Endothelial cell of umbilical vein (primary cell): ENCODE measurements around the gene WDR43. TPM values are rescaled to one million over a fixed set of nuclear protein-coding genes. Genes with fewer than 3 reads are reported as not detected.

Experiments
- BruUV-seq: library from RNA; stranded (reverse); fragments of 400-500 nt; replicated peaks from 2 replicates; lab custom pipeline; 2021; lab: Mats Ljungman, UMichigan
- CTCF ChIA-PET: fragments of 300-600, 350-600 bp; sonication (Branson Sonifier 250); formaldehyde crosslinking; loops from one replicate; lab custom pipeline; 2021; ENCODE audit warnings: antibody characterized with exemption, inconsistent platforms; lab: Charles Lee
- POLR2A ChIA-PET: fragments of 300-600, 350-600 bp; sonication (Branson Sonifier 250); formaldehyde crosslinking; loops from one replicate; lab custom pipeline; 2021; ENCODE audit warnings: antibody characterized with exemption, inconsistent platforms; lab: Charles Lee
- DNase-seq: peaks from one replicate; pipeline ENCODE4 v3.0.0-alpha.2; 2011; ENCODE audit warnings: low read depth, low spot score
- FAIRE-seq: peaks from 2 replicates; lab custom pipeline; 2011; peaks lifted over from hg19 to GRCh38; lab: Jason Lieb, UNC
- H2AFZ ChIP-seq: 2 replicates; pipeline ENCODE4 v1.6.0; 2012; ENCODE audit warnings: low read depth, low read length, control low read depth, inconsistent platforms
- H3K27ac ChIP-seq: 2 replicates; pipeline ENCODE4 v1.5.1; 2011; ENCODE audit warnings: low read depth, mild to moderate bottlenecking, control low read depth, low read length, moderate library complexity; ENCODE audit not compliant: insufficient read depth
- H3K27me3 ChIP-seq, 2 experiments: 2 replicates each; pipeline versions ENCODE4 v1.6.0 to v1.6.1; 2011; ENCODE audit warnings: low read length in 2 of 2, mixed read lengths in 1 of 2; ENCODE audit not compliant: control insufficient read depth in 2 of 2, insufficient read depth in 2 of 2
- H3K36me3 ChIP-seq, 2 experiments: 2 replicates in 1 of 2; 3 replicates in 1 of 2; pipeline ENCODE4 v1.5.1; 2011; ENCODE audit warnings: low read length in 2 of 2, mild to moderate bottlenecking in 1 of 2, moderate library complexity in 1 of 2; ENCODE audit not compliant: control insufficient read depth in 2 of 2, insufficient read depth in 2 of 2; ENCODE audit errors: extremely low read depth in 1 of 2
- H3K4me1 ChIP-seq: 3 replicates; pipeline ENCODE4 v1.5.1; 2011; ENCODE audit warnings: mild to moderate bottlenecking, low read length; ENCODE audit not compliant: control insufficient read depth, insufficient read depth; ENCODE audit errors: extremely low read depth
- H3K4me2 ChIP-seq: 2 replicates; pipeline ENCODE4 v1.6.1; 2011; ENCODE audit warnings: low read length, control low read depth, mixed read lengths; ENCODE audit not compliant: insufficient read depth
- H3K4me3 ChIP-seq, 3 experiments: fragments of 200-600 bp in 1 of 3; sonication (generic), shearing (Covaris generic) in 1 of 3; replicated peaks in 1 of 3; 2 replicates each; pipeline ENCODE4 v1.5.1; 2011 to 2016; ENCODE audit warnings: control low read depth in 3 of 3, low read length in 3 of 3, mild to moderate bottlenecking in 2 of 3, inconsistent platforms in 1 of 3, low read depth in 1 of 3, moderate library complexity in 1 of 3; ENCODE audit not compliant: insufficient read depth in 1 of 3
- H3K79me2 ChIP-seq: 2 replicates; pipeline ENCODE4 v1.6.0; 2012; ENCODE audit warnings: low read length, inconsistent platforms; ENCODE audit not compliant: control insufficient read depth, insufficient read depth
- H3K9ac ChIP-seq: replicated peaks from 2 replicates; pipeline ENCODE3; 2011; ENCODE audit warnings: low read length, control low read depth; ENCODE audit not compliant: insufficient read depth; ENCODE audit errors: extremely low read depth
- H3K9me1 ChIP-seq: replicated peaks from 3 replicates; pipeline ENCODE4 v1.6.0; 2011; ENCODE audit warnings: mild to moderate bottlenecking, low read length; ENCODE audit not compliant: control insufficient read depth, insufficient read depth; ENCODE audit errors: extremely low read depth
- H3K9me3 ChIP-seq: replicated peaks from 2 replicates; pipeline ENCODE4 v1.5.1; 2012; ENCODE audit warnings: low read length, inconsistent platforms; ENCODE audit not compliant: control insufficient read depth, insufficient read depth
- H4K20me1 ChIP-seq: replicated peaks from 2 replicates; pipeline ENCODE3; 2011; ENCODE audit warnings: mild to moderate bottlenecking, low read length; ENCODE audit not compliant: control insufficient read depth, insufficient read depth; ENCODE audit errors: extremely low read depth
- EZH2 ChIP-seq: IDR thresholded peaks from 2 replicates; pipeline ENCODE4 v1.6.1; 2012; ENCODE audit warnings: borderline replicate concordance, low read depth, mild to moderate bottlenecking, moderate library complexity, low read length, inconsistent platforms; ENCODE audit not compliant: severe bottlenecking
- FOS ChIP-seq: IDR thresholded peaks from 2 replicates; pipeline ENCODE4 v1.6.1; 2011; ENCODE audit warnings: mild to moderate bottlenecking, low read length, moderate library complexity, borderline replicate concordance; ENCODE audit not compliant: insufficient read depth
- GATA2 ChIP-seq: IDR thresholded peaks from 2 replicates; pipeline ENCODE4 v1.7.0; 2011; ENCODE audit warnings: low read depth, mild to moderate bottlenecking, moderate library complexity, mixed read lengths, low read length; ENCODE audit not compliant: insufficient read length, insufficient read depth
- JUN ChIP-seq: IDR thresholded peaks from 2 replicates; pipeline ENCODE4 v1.6.1; 2011; ENCODE audit warnings: borderline replicate concordance, low read depth; ENCODE audit not compliant: insufficient read length, insufficient read depth
- MYC ChIP-seq: IDR thresholded peaks from one replicate; pipeline ENCODE4 v1.6.1; 2011; ENCODE audit warnings: mild to moderate bottlenecking, low read depth, low read length
- POLR2A ChIP-seq: IDR thresholded peaks from 2 replicates; pipeline ENCODE4 v1.6.1; 2012; ENCODE audit warnings: low read depth, mild to moderate bottlenecking, control low read depth, low read length
- POLR2AphosphoS5 ChIP-seq: IDR thresholded peaks from 2 replicates; pipeline ENCODE4 v1.6.1; 2012; ENCODE audit warnings: low read depth, mild to moderate bottlenecking, control low read depth, low read length, moderate library complexity; ENCODE audit not compliant: insufficient read depth
- dilution Hi-C: fragments of 300-500 bp; cut with MboI; formaldehyde crosslinking; loops from one replicate; pipeline ENCODE4 v1.15.0; 2019; ENCODE audit warnings: low sequenced_read_pairs; ENCODE audit not compliant: extremely low pct_ligation_motif_present
- intact Hi-C: fragments of 100-400 bp; cut with micrococcal nuclease; formaldehyde crosslinking; loops from one replicate; pipeline ENCODE4 v1.10.0; 2022
- polyA plus RNA-seq, 4 experiments: library from polyadenylated mRNA; depleted of rRNA in 3 of 4; stranded (reverse) in 3 of 4; unstranded in 1 of 4; fragments of >200 nt; gene quantifications; 2 replicates each; pipeline versions ENCODE4 v1.2.1 to v1.2.3, GENCODE V29; 2011 to 2012; ENCODE audit warnings: missing spikeins in 1 of 4
- total RNA-seq: library from RNA; stranded (reverse); gene quantifications from 2 replicates; pipeline ENCODE4 v1.2.3, GENCODE V29; 2021
- TF ChIP-seq, protein P1 (sequence below), 2 donors: IDR thresholded peaks; 1 replicate in 1 of 2; 2 replicates in 1 of 2; pipeline ENCODE4 v1.5.1; 2011; ENCODE audit warnings: low read length in 2 of 2, mild to moderate bottlenecking in 2 of 2, moderate library complexity in 2 of 2, control low read depth in 1 of 2, inconsistent platforms in 1 of 2, low read depth in 1 of 2; ENCODE audit not compliant: insufficient read depth in 1 of 2; ENCODE audit errors: extremely low read depth in 1 of 2
- TF ChIP-seq, protein P2 (sequence below): IDR thresholded peaks from 2 replicates; pipeline ENCODE4 v1.6.1; 2011; ENCODE audit not compliant: insufficient read depth, insufficient read length

The WDR43 gene
- total and polyA plus RNA-seq, 2 donors (not counting 3 experiments of a cell fraction or from before 2014, with no cell fraction given), result 23.7 to 60.6 TPM

DNA sequence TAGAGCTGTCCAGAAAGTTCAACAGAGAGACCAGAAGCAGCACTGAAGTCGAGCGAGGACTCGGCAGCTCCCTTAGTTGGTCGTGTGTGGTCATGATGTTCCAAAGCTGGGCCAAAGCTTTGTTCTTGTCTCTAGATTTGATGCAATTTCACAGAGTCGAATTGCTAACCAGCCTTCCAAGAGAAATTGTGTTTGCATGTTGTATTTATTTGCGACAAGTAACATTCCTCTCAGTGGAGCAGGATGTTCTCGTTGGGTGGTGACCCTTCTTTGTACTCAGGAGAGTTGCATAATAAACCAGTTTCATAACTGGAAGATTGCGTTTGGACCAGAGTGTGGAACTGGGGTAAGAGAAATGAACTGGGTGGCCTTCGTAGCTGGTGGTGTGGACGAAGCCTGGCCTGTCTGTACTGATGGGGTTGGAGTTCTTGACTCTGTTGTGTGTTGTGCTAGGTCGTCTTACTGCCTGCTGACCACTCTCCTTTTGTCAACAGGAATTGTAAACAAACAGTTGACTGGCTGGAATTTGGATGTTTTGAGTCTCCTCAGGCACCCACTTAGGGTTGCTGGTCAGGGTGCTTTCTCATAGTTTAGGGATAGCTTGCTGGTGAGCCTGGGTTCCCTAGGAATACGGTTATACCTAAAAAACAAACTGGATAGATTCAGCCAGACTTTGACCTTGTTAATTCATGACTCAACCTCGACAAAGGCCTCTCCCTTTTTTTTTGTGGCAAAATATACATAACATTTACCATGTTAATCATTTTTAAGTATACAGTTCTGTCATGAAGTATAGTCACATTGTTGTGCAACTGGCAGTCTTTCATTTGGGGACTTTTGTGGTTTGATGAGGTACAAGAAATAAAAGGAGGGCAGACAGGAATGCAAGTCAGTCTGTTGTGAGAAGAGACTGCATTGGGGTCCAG lies 57.7 kb downstream of the WDR43 start:
- Histone ChIP-seq H3K27ac (no peak overlapping the region), H2AFZ (no peak overlapping the region), H3K4me2 (no peak overlapping the region), H3K4me3 (no peak overlapping the region), H4K20me1 (peaks cover 2% of the 10 kb centered on the region), H3K79me2 (no peaks in the 10 kb centered on the region), H3K4me1 (peaks cover 3% of the 10 kb centered on the region), H3K9ac (no peak overlapping the region), H3K9me1 (no peaks in the 10 kb centered on the region), H3K27me3 (no peaks in the 10 kb centered on the region), H3K36me3 (peaks cover 4 to 16% of the 10 kb centered on the region in 2 experiments), H3K9me3 (no peaks in the 10 kb centered on the region)
- no TSS peak for BruUV-seq
- CTCF ChIA-PET, result no interaction called here
- POLR2A ChIA-PET, result no interaction called here
- FAIRE-seq, result no peak
- DNase-seq, result no peak
- dilution Hi-C loops, result no loop called here
- intact Hi-C loops, result no loop called here
- TF ChIP-seq, protein P1, sequence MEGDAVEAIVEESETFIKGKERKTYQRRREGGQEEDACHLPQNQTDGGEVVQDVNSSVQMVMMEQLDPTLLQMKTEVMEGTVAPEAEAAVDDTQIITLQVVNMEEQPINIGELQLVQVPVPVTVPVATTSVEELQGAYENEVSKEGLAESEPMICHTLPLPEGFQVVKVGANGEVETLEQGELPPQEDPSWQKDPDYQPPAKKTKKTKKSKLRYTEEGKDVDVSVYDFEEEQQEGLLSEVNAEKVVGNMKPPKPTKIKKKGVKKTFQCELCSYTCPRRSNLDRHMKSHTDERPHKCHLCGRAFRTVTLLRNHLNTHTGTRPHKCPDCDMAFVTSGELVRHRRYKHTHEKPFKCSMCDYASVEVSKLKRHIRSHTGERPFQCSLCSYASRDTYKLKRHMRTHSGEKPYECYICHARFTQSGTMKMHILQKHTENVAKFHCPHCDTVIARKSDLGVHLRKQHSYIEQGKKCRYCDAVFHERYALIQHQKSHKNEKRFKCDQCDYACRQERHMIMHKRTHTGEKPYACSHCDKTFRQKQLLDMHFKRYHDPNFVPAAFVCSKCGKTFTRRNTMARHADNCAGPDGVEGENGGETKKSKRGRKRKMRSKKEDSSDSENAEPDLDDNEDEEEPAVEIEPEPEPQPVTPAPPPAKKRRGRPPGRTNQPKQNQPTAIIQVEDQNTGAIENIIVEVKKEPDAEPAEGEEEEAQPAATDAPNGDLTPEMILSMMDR (IDR thresholded peaks at IDR 0.05; ENCODE audit: extremely low read depth in 1 of 2, insufficient read depth in 1 of 2, low read depth in 1 of 2, low read length in 2 of 2), result no peak
- TF ChIP-seq POLR2AphosphoS5 (no peak), FOS (no peak), POLR2A (no peak), MYC (no peak), JUN (no peak), GATA2 (no peak), EZH2 (no peak)
- TF ChIP-seq, protein P2, sequence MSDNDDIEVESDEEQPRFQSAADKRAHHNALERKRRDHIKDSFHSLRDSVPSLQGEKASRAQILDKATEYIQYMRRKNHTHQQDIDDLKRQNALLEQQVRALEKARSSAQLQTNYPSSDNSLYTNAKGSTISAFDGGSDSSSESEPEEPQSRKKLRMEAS, result no peak
